CD4-positive, CD25-positive, alpha-beta regulatory T cell (primary cell): Measurements from ENCODE around the gene CACNG1. TPM values are rescaled to one million over a fixed set of nuclear protein-coding genes. Genes with fewer than 3 reads are reported as not detected.
"Not testable (repeated sequence)": the region's sequence is repeated elsewhere in the genome, so short reads cannot be mapped to it uniquely, and the experiment has no call there.

Experiments
- ATAC-seq, 2 donors: fragments of 150-1000 bp; cut with Tn5 transposase; one replicate each; pipeline ENCODE4 v1.10.0; 2021; ENCODE audit warnings: low read depth in 2 of 2, moderate number of reproducible peaks in 2 of 2, moderate library complexity in 1 of 2
- DNase-seq, 3 donors: peaks; one replicate each; pipeline versions ENCODE4 v3.0.0 to v3.0.0-alpha.2; 2012 to 2022; ENCODE audit warnings: mixed read lengths in 1 of 3
- H3K27ac ChIP-seq: one replicate; pipeline ENCODE4 v1.7.0; 2013; ENCODE audit warnings: mild to moderate bottlenecking, low read length; ENCODE audit not compliant: insufficient read depth, poor library complexity, severe bottlenecking
- H3K27me3 ChIP-seq: one replicate; pipeline ENCODE4 v1.7.0; 2013; ENCODE audit warnings: low read length; ENCODE audit not compliant: control insufficient read depth, insufficient read depth
- H3K36me3 ChIP-seq: one replicate; pipeline ENCODE4 v1.7.0; 2013; ENCODE audit warnings: mild to moderate bottlenecking, low read length, moderate library complexity; ENCODE audit not compliant: control insufficient read depth, insufficient read depth
- H3K4me1 ChIP-seq: 2 replicates; pipeline ENCODE4 v1.7.0; 2013; ENCODE audit warnings: mild to moderate bottlenecking, low read length; ENCODE audit not compliant: insufficient read depth, control insufficient read depth, poor library complexity, severe bottlenecking
- H3K4me3 ChIP-seq: one replicate; pipeline ENCODE4 v1.7.0; 2013; ENCODE audit warnings: low read depth, mild to moderate bottlenecking, low read length, moderate library complexity
- H3K9me3 ChIP-seq, 2 experiments: 1 replicate in 1 of 2; 2 replicates in 1 of 2; pipeline ENCODE4 v1.7.0; 2013; ENCODE audit warnings: low read length in 2 of 2, mild to moderate bottlenecking in 1 of 2, moderate library complexity in 1 of 2; ENCODE audit not compliant: control insufficient read depth in 2 of 2
- H3K27ac Mint-ChIP-seq, 3 donors: one replicate each; pipeline ENCODE4 v1.8.0; 2020 to 2022; ENCODE audit warnings: mild to moderate bottlenecking in 3 of 3, mixed read lengths in 3 of 3, moderate library complexity in 2 of 3
- H3K27me3 Mint-ChIP-seq: one replicate; pipeline ENCODE4 v1.8.0; 2022; ENCODE audit warnings: mild to moderate bottlenecking, mixed read lengths
- H3K36me3 Mint-ChIP-seq: one replicate; pipeline ENCODE4 v1.8.0; 2020; ENCODE audit warnings: mixed read lengths
- H3K4me1 Mint-ChIP-seq, 4 donors: one replicate each; pipeline ENCODE4 v1.8.0; 2020 to 2022; ENCODE audit warnings: mixed read lengths in 4 of 4, mild to moderate bottlenecking in 1 of 4
- H3K4me3 Mint-ChIP-seq, 4 donors: one replicate each; pipeline ENCODE4 v1.8.0; 2020 to 2022; ENCODE audit warnings: mild to moderate bottlenecking in 4 of 4, mixed read lengths in 4 of 4, moderate library complexity in 3 of 4
- H3K9me3 Mint-ChIP-seq, 7 donors: one replicate each; pipeline ENCODE4 v1.8.0; 2020 to 2022; ENCODE audit warnings: mixed read lengths in 7 of 7, mild to moderate bottlenecking in 3 of 7, moderate library complexity in 2 of 7
- polyA plus RNA-seq, 4 donors: library from polyadenylated mRNA; unstranded; fragments of 300-500 nt; fragmentation: Illumina TruSeq; gene quantifications; one replicate each; pipeline ENCODE4 v1.2.3, GENCODE V29; 2021
- total RNA-seq: library from RNA; stranded (reverse); gene quantifications from one replicate; pipeline ENCODE4 v1.2.3, GENCODE V29; 2022

Gene CACNG1
- total and polyA plus RNA-seq, 5 donors from 2014 or later, result not detected

DNA sequence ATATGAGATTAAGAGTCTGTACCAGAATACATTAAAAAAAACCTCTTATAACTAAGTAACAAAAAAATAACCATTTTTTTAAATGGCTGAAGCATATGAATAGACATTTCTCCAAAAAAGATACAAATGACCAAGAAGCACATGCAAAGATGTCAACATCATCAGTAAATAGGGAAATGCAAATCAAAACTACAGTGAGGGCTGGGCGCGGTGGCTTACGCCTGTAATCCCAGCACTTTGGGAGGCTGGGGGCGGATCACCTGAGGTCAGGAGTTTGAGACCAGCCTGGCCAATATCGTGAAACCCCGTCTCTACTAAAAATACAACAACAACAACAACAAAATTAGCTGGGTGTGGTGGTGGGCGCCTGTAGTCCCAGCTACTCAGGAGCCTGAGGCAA is 60.3 kb downstream of the CACNG1 start:
- not testable (repeated sequence) for H3K9me3 ChIP-seq, ATAC-seq, H3K4me1 ChIP-seq, H3K27ac Mint-ChIP-seq, H3K9me3 Mint-ChIP-seq, H3K4me3 Mint-ChIP-seq, H3K27ac ChIP-seq, H3K27me3 Mint-ChIP-seq, DNase-seq, H3K4me3 ChIP-seq, H3K27me3 ChIP-seq
- Mint-ChIP-seq H3K4me1 (peaks cover 15 to 51% (median 36%) of the 10 kb centered on the region in 4 donors), H3K36me3 (peaks cover 50% of the 10 kb centered on the region)
- peaks cover 49% of the 10 kb centered on the region for H3K36me3 ChIP-seq

DNA sequence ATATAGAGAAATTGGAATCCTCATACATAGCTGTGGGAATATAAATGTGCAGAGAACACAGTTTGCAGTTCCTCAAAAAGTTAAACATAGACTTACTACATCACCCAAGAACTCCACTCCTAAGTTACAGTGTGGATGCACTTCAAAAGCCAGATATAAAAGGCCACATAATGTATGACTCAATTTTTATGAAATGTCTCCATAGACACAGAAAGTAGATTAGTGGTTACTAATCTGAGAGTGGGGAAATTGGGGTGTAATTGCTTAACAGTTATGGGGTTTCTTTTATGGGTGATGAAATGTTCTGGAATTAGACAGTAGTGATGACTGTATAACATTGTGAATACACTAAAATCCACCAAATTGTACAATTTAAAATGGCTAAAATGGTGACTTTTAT is 60.9 kb downstream of the CACNG1 start:
- H3K36me3 Mint-ChIP-seq, result peaks cover 46% of the 10 kb centered on the region
- Histone ChIP-seq H3K4me3 (no peak overlapping the region), H3K36me3 (peaks cover 53% of the 10 kb centered on the region), H3K9me3 (no peaks in the 10 kb centered on the region), H3K27me3 (no peaks in the 10 kb centered on the region), H3K4me1 (no peaks in the 10 kb centered on the region), H3K27ac (no peak overlapping the region)
- H3K4me1 Mint-ChIP-seq, result peaks cover 9 to 47% (median 33%) of the 10 kb centered on the region in 4 donors
- no peaks in the 10 kb centered on the region for H3K27me3 Mint-ChIP-seq
- peak overlapping the region in 1 of 3 donors; percentile 23 for H3K27ac Mint-ChIP-seq
- H3K9me3 Mint-ChIP-seq, result peaks cover 0 to 1% (median 0%) of the 10 kb centered on the region in 7 donors
- DNase-seq, result no peak
- no peak for ATAC-seq
- no peak overlapping the region for H3K4me3 Mint-ChIP-seq

Other genes with a start within 250 kb of the CACNG1 start
- gene CACNG5, start 209.4 kb upstream of the CACNG1 start, total RNA-seq, result not detected
- gene CACNG5, start 209.4 kb upstream of the CACNG1 start, polyA plus RNA-seq, result not detected
- not detected for gene CACNG4, start 79.8 kb upstream of the CACNG1 start, total RNA-seq
- gene CACNG4, start 79.8 kb upstream of the CACNG1 start, polyA plus RNA-seq, result not detected
- 130 TPM for gene HELZ, start 200.6 kb downstream of the CACNG1 start, total RNA-seq
- gene HELZ, start 200.6 kb downstream of the CACNG1 start, polyA plus RNA-seq, result 10 to 100 TPM; 48.3 to 57.9 (median 53.6) TPM